PFSK-1 (cell line): Measurements from ENCODE around the gene CYP2W1.

Experiments used
- FOXP2 ChIP-seq: optimal IDR thresholded peaks from 2 replicates; pipeline ENCODE3; 2011; ENCODE audit warnings: borderline replicate concordance, control low read depth, inconsistent platforms; ENCODE audit not compliant: insufficient read depth; ENCODE audit errors: extremely low read length, extremely low read depth
- POLR2AphosphoS5 ChIP-seq: IDR thresholded peaks from 2 replicates; pipeline ENCODE4 v1.6.1; 2012; ENCODE audit warnings: low read depth, mild to moderate bottlenecking, control low read depth, low read length, moderate library complexity
- REST ChIP-seq, 2 experiments: IDR thresholded peaks; 2 replicates each; pipeline versions ENCODE4 v1.6.1 to v1.8.0; 2011 to 2012; ENCODE audit warnings: low read depth in 2 of 2, low read length in 2 of 2, control low read depth in 1 of 2, inconsistent platforms in 1 of 2, mild to moderate bottlenecking in 1 of 2, moderate library complexity in 1 of 2; ENCODE audit not compliant: insufficient read depth in 1 of 2
- SIN3A ChIP-seq: IDR thresholded peaks from 2 replicates; pipeline ENCODE4 v1.6.1; 2012; ENCODE audit warnings: mild to moderate bottlenecking, low read length, moderate library complexity, borderline replicate concordance; ENCODE audit not compliant: insufficient read depth
- TAF1 ChIP-seq: IDR thresholded peaks from 2 replicates; pipeline ENCODE4 v1.6.1; 2012; ENCODE audit warnings: low read length, control low read depth, borderline replicate concordance; ENCODE audit not compliant: insufficient read depth

The CYP2W1 gene

GRCh38 chr7:953547-954327 is 29.2 kb upstream of the CYP2W1 start:
- TF ChIP-seq TAF1 (no peak), SIN3A (no peak), REST (IDR thresholded peaks at IDR 0.05; ENCODE audit: insufficient read depth in 1 of 2, low read depth in 2 of 2, low read length in 2 of 2) (no peak), POLR2AphosphoS5 (no peak), FOXP2 (no peak)

- TF ChIP-seq POLR2AphosphoS5 (no peak), FOXP2 (no peak), SIN3A (no peak), TAF1 (no peak), REST (IDR thresholded peaks at IDR 0.05; ENCODE audit: insufficient read depth in 1 of 2, low read depth in 2 of 2, low read length in 2 of 2) (no peak)
These were observed 28.4 kb upstream of the CYP2W1 start, which contains the start of gene ADAP1 for GRCh38 chr7:954330-955238. ADAP1 (minus strand) TSS chr7:954680; CDS start chr7:954477, 203 bp downstream.

GRCh38 chr7:956031-956430 is 26.9 kb upstream of the CYP2W1 start:
- TF ChIP-seq TAF1, result no peak
- no peak for TF ChIP-seq REST (IDR thresholded peaks at IDR 0.05; ENCODE audit: insufficient read depth in 1 of 2, low read depth in 2 of 2, low read length in 2 of 2)
- TF ChIP-seq SIN3A, result no peak
- no peak for TF ChIP-seq POLR2AphosphoS5
- no peak for TF ChIP-seq FOXP2

GRCh38 chr7:957418-958220 is 25.4 kb upstream of the CYP2W1 start:
- TF ChIP-seq POLR2AphosphoS5, result no peak
- no peak for TF ChIP-seq REST (IDR thresholded peaks at IDR 0.05; ENCODE audit: insufficient read depth in 1 of 2, low read depth in 2 of 2, low read length in 2 of 2)
- TF ChIP-seq FOXP2, result no peak
